Activated T-cell treated with anti-CD3 and anti-CD28 coated beads for 1 hour (primary cell): ENCODE data around the gene PPP3R1.
A peak's percentile ranks its signal among the peaks of the same experiment; 100 is the strongest.
"Not testable (repeated sequence)": the region's sequence is repeated elsewhere in the genome, so short reads cannot be mapped to it uniquely, and the experiment has no call there.

Source experiments
- DNase-seq: peaks from one replicate; pipeline ENCODE4 v3.0.0-alpha.2; 2020; ENCODE audit warnings: low read depth

PPP3R1 gene

DNA sequence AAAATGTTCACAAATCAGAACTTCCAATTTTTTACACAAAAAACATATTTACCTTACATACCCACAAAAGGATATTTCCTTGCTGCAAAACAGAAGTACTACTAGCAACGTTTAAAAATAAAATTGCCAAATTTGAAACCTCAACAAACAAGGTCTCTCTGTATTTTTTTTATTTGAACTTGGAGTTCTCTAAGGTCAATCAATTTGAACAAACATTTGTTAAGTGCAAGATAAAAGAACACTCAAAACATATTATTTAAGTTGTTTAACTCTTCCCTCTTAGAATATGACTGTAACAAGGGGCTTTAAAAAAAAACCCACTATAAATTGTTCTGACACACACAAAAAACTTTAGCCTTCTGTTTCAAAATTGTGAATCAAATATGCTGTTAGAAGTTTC, 65.0 kb downstream of the PPP3R1 start:
- DNase-seq: no peak

DNA sequence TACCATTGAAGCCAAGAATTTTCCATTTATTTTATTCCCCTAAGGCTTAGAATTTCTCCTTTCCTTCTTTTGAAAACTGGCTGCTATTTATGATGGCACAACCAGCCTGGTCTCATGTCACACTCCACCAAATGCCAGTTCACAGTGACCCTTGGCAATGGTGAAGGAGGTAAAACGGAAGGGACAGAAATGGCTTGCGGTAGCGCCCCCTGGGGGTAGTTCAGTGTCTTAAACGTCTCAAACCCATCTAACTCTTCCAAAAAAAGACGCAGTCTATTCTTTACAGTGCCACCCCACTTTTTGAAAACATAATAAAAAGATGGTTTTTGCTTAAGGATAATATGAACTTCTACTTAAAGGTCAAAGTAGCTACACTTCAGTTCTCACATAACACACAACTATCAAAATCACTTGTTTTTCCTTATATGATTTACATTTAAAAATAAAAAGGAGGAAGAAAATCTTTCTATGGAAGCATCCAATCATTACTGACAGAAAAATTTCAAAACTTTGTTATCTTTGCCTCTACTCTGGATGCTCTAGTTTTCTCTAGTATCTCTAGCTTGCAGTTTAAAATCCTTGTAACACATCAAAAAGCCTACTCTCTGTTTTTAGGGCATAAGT, 66.7 kb downstream of the PPP3R1 start:
- peak; percentile 53 for DNase-seq

DNA sequence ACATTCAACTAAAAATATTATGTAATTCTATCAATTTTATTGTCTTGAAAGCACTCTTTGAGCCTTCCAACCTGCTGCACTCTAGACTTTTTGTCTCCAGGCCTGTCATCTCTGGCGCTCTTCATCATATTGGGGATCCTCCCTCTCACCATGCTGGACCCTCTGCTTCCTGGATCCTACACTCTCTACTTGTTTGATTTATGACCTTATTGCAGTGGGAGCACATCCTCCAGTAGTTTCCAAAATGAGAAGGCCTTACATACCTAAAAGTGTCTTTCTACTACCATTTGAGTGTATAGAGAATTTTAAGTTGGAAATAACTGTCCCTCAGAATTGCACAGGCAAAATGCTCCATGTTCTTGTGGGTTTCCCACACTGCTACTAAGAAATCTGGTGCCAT, 69.4 kb downstream of the PPP3R1 start:
- DNase-seq: no peak

DNA sequence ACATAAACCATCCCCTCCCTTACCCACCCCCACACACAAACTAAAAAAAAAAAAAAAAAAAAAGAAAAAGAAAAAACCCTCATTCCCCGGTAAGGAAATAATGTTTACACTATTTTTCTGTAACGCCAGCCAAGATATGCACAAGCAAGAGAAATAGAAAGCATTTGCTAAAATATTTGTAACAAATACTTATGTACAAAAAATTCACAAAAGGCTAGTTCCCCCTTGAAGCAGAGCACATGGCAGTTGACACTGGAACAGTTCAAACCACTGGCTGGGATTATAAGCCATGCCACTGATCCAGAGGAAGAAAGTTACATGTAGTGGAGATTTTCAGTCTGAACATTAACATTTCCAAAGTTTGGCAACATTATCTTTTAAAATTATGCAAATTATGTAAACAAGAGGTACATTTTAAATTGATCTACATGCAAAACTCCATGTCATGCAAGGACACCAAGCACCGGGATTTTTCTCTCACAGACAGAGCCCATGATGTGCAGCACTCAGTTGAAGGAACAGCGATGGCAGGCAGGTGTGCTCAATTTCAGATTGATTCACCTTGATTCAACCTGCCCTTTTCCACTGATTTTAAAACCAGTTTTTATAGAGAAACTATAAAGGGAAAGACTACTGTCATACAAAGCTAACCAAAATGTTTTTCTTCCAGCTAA, 73.2 kb downstream of the PPP3R1 start:
- no peak for DNase-seq

DNA sequence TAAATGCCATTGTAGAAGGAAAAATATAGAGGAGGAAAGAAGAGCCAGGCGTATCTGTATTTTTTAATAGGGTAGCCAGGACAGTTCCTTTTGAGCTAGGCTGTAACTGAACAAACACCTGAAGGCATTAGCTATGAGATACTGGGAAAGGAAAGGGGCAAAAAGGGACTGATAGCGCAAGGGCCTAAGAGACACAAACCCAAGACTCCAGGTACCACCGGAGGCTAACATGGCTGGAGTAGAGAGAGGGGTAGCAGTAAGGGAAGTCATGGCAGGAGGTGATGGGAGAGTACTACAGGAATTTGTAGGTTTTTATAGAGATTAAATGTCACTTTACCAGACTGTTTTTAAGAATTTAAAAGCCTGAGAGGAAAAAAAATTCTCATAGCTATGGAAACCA, 73.9 kb downstream of the PPP3R1 start:
- DNase-seq: no peak

DNA sequence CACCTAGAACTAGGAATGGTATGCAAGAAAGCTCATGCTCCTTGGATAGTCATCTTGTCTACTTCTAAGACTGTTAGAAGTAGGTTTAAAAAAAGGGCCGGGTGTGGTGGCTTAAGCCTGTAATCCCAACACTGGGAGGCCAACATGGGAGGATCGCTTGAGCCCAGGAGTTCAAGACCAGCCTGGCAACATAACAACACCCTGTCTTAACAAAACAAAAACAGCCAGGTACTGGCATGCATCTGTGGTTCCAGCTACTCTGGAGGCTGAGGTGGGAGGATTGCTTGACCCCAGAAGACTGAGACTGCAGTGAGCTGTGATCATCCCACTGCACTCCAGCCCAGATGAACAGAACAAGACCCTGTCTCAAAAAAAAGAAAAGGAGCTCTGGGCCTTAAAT, 74.8 kb downstream of the PPP3R1 start:
- DNase-seq: no peak

DNA sequence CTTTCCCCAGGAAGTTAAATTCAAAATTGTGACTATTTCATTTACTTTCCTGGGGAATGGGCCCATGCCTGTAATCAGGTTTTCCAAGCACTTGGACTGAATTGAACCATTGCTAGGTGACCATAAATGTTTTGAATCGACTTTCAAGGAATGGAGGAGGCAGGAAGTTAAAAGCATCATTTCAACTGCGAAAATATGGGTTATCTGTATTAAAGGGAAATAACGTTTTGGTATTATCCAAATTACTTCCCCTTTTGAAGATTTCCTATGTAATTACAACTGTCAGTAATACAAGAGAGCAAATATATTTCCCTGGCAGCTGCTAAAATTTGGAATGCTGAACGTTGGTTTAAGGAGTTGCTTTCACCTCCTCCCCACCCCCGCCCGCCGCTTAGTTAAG, 75.7 kb downstream of the PPP3R1 start:
- DNase-seq: no peak

DNA sequence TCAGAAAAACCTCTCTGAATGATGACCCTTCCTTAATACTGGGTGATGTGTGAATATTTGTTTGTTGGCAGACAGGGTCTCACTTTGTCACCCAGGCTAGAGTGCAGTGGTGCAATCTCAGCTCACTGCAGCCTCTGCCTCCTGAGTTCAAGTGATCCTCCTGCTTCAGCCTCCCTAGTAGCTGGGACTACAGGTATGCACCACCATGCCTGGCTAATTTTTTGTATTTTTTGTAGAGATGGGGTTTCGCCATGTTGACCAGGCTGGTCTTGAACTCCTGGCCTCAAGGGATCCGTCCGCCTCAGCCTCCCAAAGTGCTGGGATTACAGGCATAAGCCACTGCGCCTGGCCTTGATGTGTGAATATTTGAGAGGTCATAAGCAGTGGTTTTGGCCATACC, 77.1 kb downstream of the PPP3R1 start:
- DNase-seq: not testable (repeated sequence)

DNA sequence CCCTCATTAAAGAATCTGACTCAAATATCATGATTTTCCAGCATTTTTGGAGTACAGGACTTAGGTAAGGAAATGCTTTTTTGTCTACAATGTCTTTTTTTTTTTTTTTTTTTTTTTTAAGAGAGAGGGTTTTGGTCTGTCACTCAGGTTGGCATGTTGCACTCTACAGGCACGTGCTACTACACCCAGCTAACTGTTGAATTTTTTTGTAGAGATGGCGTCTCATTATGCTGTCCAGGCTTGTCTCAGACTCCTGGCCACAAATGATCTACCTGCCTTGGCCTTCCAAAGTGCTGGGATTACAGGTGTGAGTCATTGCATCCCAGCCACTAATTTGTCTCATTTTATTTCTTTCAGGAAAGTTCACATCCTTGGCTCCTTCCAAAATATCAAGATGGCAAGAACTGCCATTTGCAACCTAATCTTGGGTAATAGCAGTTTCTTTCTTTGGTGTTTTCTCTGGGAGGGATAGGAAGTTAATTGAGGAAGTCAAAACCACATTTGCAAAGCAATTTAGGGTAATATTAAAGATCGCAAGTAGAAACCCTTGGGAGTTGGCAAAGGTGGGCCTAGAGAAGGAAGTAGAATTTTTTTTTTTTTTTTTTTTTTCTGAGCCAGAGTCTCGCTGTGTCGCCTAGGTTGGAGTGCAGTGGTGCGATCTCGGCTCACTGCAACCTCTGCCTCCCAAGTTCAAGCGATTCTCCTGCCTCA, 79.2 kb downstream of the PPP3R1 start:
- no peak for DNase-seq

DNA sequence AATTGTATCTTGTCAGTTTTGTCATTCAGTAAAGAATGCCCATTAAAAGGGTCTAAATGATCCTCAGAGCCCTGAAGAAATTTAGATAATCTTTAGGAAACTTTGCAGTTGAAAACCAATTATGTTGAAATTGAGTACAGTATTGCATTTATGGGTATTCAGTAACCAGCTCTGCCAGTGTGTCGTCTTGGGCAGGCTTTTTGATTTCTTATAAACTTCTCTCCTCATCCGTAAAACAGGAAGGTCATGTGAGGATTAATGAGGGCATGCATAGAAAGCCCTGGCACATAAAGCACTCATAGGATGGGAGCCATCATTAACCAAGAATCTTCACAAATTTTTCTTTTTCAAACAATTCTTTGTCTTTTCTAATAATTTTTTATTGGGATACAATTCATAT, 79.8 kb downstream of the PPP3R1 start:
- no peak for DNase-seq

DNA sequence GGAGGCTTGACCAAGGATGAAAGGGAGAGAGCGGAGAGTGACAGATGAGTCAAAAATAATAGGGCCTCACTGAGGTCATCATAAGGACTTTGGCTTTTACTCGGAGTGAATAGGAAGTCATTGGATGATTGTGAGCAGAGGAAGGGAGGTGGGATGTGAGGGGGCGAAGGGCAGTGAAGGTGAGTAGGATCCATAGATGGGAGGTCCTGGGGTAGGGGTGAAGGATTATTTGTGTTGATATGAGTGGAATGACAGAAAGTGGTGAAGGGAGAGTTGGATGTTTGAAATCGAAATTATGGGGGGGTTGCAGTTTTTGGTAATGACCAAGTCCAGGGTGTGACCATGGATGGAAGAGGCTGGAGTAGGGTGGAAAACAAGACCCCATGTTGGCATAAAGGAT, 80.6 kb downstream of the PPP3R1 start:
- DNase-seq: no peak

DNA sequence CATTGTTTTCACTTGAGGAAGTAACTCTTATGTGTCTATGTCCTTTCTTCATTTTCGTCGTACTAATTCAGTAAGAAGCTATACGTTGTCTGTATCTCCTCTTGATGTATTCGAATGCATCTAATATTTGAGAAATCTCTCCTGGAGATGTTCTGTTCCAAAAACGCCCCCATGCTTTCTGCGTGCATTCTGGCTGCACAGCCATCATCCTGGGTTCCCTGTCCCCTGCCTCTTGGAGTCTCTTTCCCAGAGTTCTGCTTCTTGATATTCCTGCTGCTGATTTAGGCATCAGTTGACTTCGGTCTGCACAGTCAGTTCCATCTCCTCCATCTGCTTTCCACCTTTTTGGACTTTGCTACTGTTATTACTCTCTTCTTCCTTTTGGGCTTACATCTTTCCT, 81.2 kb downstream of the PPP3R1 start:
- DNase-seq: no peak

DNA sequence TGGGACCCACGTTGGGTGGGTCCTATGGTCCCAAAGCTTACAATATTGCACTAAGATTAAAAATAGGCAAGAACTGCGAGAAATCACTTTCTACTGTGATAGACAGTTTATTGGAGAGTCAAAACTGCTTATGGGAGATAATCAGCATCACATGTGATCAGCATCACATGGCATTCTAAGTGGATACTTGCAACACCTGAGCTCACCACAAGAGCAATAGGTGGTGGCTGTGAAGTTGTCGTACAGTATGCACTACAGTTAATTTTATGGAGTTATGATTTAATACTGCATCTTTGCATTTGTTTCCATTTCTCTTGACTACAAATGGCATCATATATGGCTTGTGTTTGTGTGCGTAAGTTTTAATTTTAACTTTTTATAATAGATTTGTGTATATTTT, 83.0 kb downstream of the PPP3R1 start:
- no peak for DNase-seq

DNA sequence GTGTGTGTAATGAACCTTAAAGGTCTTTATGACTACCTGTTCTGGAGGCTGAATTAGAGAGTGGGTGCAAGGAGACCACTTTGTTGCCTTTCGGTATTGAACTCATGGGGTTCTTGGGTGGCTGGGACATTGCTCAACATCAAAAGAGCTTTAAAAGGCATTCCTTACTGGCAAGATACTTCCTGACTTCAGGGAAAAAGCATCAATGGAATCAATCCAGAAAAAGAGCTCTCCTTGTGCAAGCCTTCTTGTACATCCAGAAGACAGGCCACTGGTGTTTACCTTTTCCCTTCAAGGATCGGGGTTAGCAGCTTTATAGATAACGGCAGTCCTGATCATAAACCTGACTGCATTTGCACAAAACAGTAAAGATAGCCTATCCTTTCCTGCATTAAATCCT, 85.1 kb downstream of the PPP3R1 start:
- no peak for DNase-seq

DNA sequence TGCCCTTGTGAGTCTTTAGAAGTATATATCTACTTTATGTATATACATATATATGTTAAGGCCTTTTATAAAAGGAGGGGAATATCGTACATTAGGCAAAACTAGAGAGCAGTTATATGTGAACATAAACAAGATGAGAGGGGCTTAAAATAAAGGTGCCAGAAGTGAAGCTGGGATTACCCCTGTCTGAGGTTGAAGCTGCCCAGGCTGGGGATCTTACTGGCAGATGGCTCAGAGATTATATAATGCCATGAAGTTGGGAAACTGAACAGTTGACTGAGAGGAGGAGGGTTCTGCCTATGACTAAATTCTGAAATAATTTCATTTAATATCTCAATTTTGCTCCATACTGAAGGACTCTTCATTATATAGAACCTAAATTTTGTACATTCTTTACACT, 88.7 kb downstream of the PPP3R1 start:
- DNase-seq: no peak

DNA sequence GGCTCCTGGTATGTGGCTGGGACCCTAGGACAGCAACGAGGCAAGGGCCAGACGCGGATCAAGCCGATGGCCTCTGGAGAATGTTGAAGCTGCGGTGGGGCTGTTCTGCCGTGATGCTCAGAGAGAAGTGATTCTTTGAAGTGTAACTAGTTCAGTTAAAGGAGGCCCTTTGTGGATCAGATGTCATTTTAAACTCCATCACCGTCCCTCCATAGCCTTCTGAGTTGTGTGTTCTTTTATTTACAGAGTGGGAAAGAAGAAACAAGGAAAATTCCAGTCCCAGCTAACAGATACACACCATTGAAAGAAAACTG, 94.2 kb downstream of the PPP3R1 start:
- DNase-seq: no peak

DNA sequence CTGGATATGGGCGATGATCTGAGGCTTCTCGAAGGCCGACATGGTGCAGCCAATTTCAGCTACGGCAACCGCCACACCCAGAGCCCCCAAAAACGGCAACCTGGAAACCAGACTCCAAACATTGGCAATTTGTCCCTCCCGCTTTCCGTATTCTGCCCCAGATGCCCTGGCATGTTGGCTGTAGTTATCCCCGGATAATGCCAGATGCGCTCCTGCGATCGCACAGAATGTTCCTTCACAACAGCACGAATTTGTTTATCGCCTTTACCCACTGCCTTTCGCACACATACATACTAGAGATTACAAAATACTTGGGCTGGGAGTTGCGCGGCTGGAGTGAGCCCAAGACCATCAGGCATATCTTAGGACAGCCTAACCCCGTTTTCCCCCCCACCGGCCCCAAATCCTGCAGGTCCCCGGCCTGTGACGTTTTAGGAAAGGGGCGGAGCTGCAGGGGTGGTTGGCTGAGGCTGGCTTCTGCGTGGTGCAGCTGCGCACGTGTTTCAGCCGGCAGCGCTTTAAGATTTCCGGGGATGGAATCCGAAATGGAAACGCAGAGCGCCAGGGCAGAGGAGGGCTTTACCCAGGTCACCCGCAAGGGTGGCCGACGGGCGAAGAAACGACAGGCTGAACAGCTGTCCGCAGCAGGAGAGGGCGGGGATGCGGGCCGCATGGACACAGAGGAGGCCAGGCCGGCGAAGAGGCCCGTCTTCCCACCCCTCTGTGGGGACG, 94.8 kb downstream of the PPP3R1 start, which contains the start of gene PNO1:
TSS of gene PNO1 (plus strand) at position 487 of the 732 bp plus-strand sequence. CDS start at position 534, 47 bp downstream.
- peak; percentile 95 for DNase-seq

DNA sequence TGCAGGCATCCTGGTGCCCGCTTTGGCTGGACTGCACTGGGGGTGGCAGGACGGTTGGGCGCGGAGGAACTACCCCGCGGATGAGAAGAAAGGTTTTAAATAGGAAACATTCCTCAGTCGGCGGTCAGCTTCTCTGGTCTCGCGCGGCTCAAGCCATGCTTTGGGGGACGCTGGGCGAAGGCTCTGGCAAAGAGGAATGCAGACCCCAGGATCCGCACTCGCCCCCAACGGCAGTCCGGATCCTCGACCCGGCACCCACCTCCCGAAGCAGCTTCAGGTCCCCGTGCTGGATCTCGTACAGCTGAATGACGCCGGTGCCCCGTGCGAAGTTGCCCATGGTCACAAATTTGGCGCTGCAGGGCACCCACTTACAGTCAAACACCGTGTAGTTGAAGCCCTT, 95.3 kb downstream of the PPP3R1 start:
- DNase-seq: no peak

DNA sequence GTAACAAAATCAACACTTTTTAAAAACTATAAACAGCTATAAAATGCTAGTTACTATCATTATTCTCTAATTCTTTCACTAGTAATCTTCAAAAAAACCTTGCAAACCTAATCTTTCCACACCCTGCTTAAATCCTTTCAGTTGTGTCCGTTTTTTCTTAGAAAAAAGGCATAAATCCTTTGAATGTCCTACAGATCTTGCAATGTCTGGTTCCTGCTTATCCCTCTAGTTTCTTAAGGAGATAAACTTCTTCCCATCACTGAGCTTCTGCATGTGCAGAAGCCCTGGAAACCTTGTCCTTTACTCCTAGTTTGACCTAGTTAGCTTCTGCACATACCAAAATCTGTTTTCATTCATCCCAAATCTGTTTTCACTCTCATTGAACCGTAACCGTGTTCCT, 95.9 kb downstream of the PPP3R1 start:
- DNase-seq: no peak

DNA sequence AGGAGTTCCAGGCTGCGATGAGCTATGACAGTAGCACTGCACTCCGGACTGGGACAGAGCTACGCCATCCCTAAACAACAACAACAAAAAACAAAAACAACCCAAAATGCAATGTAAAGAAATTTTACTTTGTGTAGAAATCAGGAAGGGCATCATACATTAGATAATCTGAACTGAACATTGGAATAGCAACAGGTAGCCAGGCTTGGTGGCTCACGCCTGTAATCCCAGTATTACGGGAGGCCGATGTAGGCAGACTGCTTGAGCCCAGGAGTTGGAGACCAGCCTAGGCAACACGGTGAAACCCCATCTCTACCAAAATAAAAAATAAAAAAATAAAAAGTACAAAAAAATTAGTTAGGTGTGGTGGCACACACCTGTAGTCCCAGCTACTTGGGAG, 96.7 kb downstream of the PPP3R1 start:
- no peak for DNase-seq

DNA sequence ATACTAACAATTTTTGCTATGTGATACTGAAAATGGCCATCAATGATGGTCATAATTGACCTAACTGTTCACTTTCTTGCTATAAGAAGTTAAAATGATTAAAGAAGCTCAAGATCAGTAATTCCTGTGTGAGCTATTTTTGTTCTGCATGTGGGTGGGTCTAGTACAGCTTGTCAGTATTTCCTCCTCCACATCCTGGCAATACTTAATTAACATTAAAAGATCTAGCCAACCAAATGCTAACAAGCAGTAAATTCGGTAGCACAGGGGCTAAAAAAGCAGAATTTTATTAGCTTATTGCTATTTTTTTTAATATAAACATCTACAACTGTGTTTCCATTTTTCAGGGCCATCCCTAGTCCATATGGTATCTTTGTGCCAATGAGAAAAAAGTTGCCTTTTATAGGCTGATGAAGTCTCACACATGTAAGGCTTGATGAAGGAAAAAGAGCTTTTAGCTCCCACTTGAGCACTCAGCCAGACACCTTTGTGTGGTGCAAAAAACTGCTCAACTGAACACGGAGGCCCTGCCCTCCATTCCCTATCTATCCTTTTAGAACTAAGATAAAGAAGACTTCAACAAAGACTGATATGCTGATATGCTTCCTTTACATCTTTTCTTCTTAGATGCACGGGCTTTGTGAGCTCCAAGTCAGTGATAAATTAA, 99.5 kb downstream of the PPP3R1 start:
- no peak for DNase-seq

DNA sequence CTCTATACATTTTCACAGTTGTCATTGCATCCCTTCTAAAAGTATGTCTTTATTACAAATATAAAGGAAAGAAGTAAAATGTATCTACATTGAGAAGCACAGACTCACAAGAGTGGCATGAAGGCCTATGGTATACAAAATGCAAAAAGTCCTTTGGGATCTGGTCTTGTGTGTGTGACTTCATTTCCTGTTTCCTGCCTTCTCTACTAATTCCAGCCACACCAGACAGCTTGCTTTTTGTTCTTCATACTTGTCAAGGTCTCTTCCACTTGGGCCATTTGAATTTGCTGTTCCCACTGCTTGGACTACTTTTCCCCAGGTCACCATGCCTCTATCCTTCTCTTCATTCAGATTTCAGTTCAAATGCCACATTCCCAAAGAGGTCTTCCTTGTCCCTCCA, 101.3 kb downstream of the PPP3R1 start:
- DNase-seq: no peak
